Thyroid gland (tissue), 4 donors: ENCODE data around the gene GRXCR1. TPM values are rescaled to one million over a fixed set of nuclear protein-coding genes. Genes with fewer than 3 reads are reported as not detected.

Source experiments
- DNase-seq, 2 donors: peaks; one replicate each; pipeline ENCODE4 v3.0.0-alpha.2; 2019
- H3K27ac ChIP-seq, 3 donors: fragments of 200-600 bp; sonication (generic); 1 replicate in 2 of 3; 2 replicates in 1 of 3; pipeline ENCODE4 v1.5.1; 2016 to 2019; ENCODE audit warnings: mild to moderate bottlenecking in 1 of 3, moderate library complexity in 1 of 3
- H3K27me3 ChIP-seq: fragments of 200-600 bp; sonication (generic); one replicate; pipeline ENCODE4 v1.5.1; 2019
- H3K36me3 ChIP-seq, 2 donors: fragments of 200-600 bp; sonication (generic); one replicate each; pipeline ENCODE4 v1.5.1; 2016 to 2019
- H3K4me1 ChIP-seq, 2 donors: fragments of 200-600 bp; sonication (generic); one replicate each; pipeline ENCODE4 v1.5.1; 2017 to 2019
- H3K4me3 ChIP-seq, 3 donors: fragments of 200-600 bp; sonication (generic); replicated peaks in 1 of 3; 1 replicate in 2 of 3; 2 replicates in 1 of 3; pipeline ENCODE4 v1.5.1; 2016; ENCODE audit warnings: mild to moderate bottlenecking in 1 of 3
- H3K9me3 ChIP-seq: fragments of 200-600 bp; sonication (generic); one replicate; pipeline ENCODE4 v1.5.1; 2017
- CTCF ChIP-seq, 6 experiments: fragments of 200-600 bp in 3 of 6; fragments of 450-650 bp in 3 of 6; sonication (generic) in 3 of 6; IDR thresholded peaks; one replicate each; pipeline ENCODE4 v1.5.1; 2016 to 2019; ENCODE audit warnings: antibody characterized with exemption in 6 of 6, mild to moderate bottlenecking in 2 of 6, inconsistent platforms in 1 of 6, moderate library complexity in 1 of 6
- POLR2A ChIP-seq, 2 donors: fragments of 450-650 bp; IDR thresholded peaks; one replicate each; pipeline ENCODE4 v1.6.1; 2017; ENCODE audit warnings: antibody characterized with exemption in 2 of 2, mild to moderate bottlenecking in 2 of 2, moderate library complexity in 1 of 2
- WGBS, 2 donors: methylation state at CpG; one replicate each; pipeline ENCODE4 v1.1.5; 2017; 5-methylcytosine and 5-hydroxymethylcytosine counted together
- intact Hi-C: fragments of 100-400 bp; cut with DNase I; formaldehyde crosslinking; loops from one replicate; pipeline ENCODE4 v1.15.1; 2023
- total RNA-seq, 4 donors: library from RNA; depleted of rRNA; stranded (reverse); fragments of >200 nt; gene quantifications; one replicate each; pipeline ENCODE4 v1.2.3, GENCODE V29; 2016

The GRXCR1 gene
- total RNA-seq, result not detected

GRCh38 chr4:42892413-42892812 lies at the start of gene GRXCR1:
Gene GRXCR1, plus strand, starts transcription at chr4:42892713. Its CDS starts 554 bp downstream, at chr4:42893267.
- Histone ChIP-seq H3K36me3 (no peaks in the 10 kb centered on the region), H3K4me3 (no peak within 1 kb of the TSS), H3K4me1 (no peaks in the 10 kb centered on the region), H3K27ac (no peak within 1 kb of the TSS), H3K9me3 (no peaks in the 10 kb centered on the region), H3K27me3 (no peaks in the 10 kb centered on the region)
- TF ChIP-seq CTCF (IDR thresholded peaks at IDR 0.05) (no peak), POLR2A (IDR thresholded peaks at IDR 0.05) (no peak)
- intact Hi-C loops, result no loop called here
- no peak for DNase-seq
- WGBS, 2 donors, result 78 to 89% methylated on average over 2 of the region's 2 CpGs

- 87 to 90% methylated on average over 2 of the region's 2 CpGs for WGBS, 2 donors
- H3K27me3 ChIP-seq, result no peaks in the 10 kb centered on the region
- no peak for DNase-seq
Observed at GRCh38 chr4:42843694-42844093, 48.8 kb upstream of the GRXCR1 start.

GRCh38 chr4:42844422-42845070 lies 48.0 kb upstream of the GRXCR1 start:
- H3K9me3 ChIP-seq, result no peaks in the 10 kb centered on the region
- H3K4me1 ChIP-seq, result peaks cover 0 to 6% of the 10 kb centered on the region in 2 donors
- no peak for DNase-seq
- WGBS, 2 donors, result 64 to 71% methylated on average over 3 of the region's 3 CpGs
- no peak overlapping the region for H3K27ac ChIP-seq
- H3K4me3 ChIP-seq, result no peak overlapping the region
- intact Hi-C loops, result no loop called here
- H3K36me3 ChIP-seq, result no peaks in the 10 kb centered on the region
- H3K27me3 ChIP-seq, result no peaks in the 10 kb centered on the region
- TF ChIP-seq POLR2A (IDR thresholded peaks at IDR 0.05), result no peak
- no peak for TF ChIP-seq CTCF (IDR thresholded peaks at IDR 0.05)

More at GRCh38 chr4:42843694-42844093, 48.8 kb upstream of the GRXCR1 start:
- TF ChIP-seq POLR2A (IDR thresholded peaks at IDR 0.05) (no peak), CTCF (IDR thresholded peaks at IDR 0.05) (peak in 2 of 6 experiments; percentile 36 to 37)
- Histone ChIP-seq H3K36me3 (no peaks in the 10 kb centered on the region), H3K4me3 (no peak overlapping the region), H3K9me3 (no peaks in the 10 kb centered on the region), H3K4me1 (peaks cover 0 to 6% of the 10 kb centered on the region in 2 donors), H3K27ac (no peak overlapping the region)
- intact Hi-C loops, result no loop called here

- H3K4me1 ChIP-seq, result peaks cover 0 to 6% of the 10 kb centered on the region in 2 donors
- TF ChIP-seq CTCF (IDR thresholded peaks at IDR 0.05), result no peak
- TF ChIP-seq POLR2A (IDR thresholded peaks at IDR 0.05), result no peak
- H3K27me3 ChIP-seq, result no peaks in the 10 kb centered on the region
- no peaks in the 10 kb centered on the region for H3K36me3 ChIP-seq
- no peak overlapping the region for H3K27ac ChIP-seq
- no peak overlapping the region for H3K4me3 ChIP-seq
- no peaks in the 10 kb centered on the region for H3K9me3 ChIP-seq
- WGBS, 2 donors, result 68 to 81% methylated on average over 1 of the region's 1 CpG
- no peak for DNase-seq
- intact Hi-C loops, result no loop called here
Observed at GRCh38 chr4:42845586-42845985, 46.9 kb upstream of the GRXCR1 start.

GRCh38 chr4:42855779-42856178 lies 36.7 kb upstream of the GRXCR1 start:
- DNase-seq, result no peak
- Histone ChIP-seq H3K9me3 (no peaks in the 10 kb centered on the region), H3K4me3 (no peak overlapping the region), H3K4me1 (no peaks in the 10 kb centered on the region), H3K36me3 (no peaks in the 10 kb centered on the region), H3K27ac (no peak overlapping the region), H3K27me3 (no peaks in the 10 kb centered on the region)
- intact Hi-C loops, result no loop called here
- no peak for TF ChIP-seq POLR2A (IDR thresholded peaks at IDR 0.05)
- no peak for TF ChIP-seq CTCF (IDR thresholded peaks at IDR 0.05)
